HG03575 (cell line): ENCODE measurements around the gene ARNT2.

Experiments used
- ATAC-seq: cut with Tn5 transposase; IDR thresholded peaks from one replicate; pipeline ENCODE4 v1.9.1; 2021; ENCODE audit not compliant: unreplicated experiment, insufficient number of reproducible peaks, low FRiP score; ENCODE audit errors: extremely low read depth

Gene ARNT2

DNA sequence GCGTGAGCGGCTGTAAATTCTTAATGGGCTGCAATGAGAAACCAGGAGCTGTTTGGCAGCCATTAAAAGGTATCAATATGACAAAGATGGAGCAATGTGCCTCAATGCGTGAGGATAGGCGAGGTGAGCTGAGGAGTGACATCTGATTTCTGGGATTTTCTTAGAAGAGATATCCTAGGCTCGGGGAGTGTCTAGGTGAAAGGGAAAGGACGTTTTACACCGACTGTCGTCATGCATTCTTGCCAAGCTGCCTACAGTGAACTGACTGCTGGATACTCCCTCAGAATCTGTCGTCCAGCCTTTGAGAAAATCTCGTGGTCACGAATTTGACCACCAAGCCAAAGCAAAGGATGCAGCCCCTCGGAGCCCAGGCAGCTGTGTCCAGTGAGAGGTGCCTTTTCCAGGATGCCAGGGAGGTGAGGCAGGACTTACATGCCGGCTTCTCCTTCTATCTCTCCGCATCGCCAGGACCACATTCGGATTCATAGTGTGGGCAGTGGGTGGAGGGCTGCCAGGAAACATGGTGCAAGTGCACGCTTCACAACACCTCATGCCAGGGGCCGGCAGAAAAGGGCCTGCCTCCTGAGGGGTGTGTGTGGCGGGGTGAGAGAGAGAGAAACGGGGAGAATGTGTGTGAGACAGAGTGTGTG, 210.7 kb downstream of the ARNT2 start:
- no peak for ATAC-seq

DNA sequence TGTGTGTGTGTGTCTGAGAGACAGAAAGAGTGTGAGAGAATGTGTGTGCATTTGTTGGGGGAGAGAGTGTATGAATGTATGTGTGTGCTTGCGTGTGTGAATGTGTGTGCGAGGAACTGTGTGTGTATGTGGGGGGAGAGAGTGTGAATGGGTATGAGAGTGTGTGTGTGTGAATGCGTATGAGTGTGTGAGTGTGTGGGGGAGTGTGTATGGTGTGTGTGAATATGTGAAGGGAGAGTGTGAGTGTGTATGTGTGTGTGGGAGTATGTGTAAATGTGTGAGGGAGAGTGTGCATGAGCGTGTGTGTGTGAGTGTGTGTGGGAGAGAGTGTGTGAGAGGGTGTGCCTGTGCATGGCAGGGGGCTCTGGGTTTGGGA, 211.2 kb downstream of the ARNT2 start:
- no peak for ATAC-seq

DNA sequence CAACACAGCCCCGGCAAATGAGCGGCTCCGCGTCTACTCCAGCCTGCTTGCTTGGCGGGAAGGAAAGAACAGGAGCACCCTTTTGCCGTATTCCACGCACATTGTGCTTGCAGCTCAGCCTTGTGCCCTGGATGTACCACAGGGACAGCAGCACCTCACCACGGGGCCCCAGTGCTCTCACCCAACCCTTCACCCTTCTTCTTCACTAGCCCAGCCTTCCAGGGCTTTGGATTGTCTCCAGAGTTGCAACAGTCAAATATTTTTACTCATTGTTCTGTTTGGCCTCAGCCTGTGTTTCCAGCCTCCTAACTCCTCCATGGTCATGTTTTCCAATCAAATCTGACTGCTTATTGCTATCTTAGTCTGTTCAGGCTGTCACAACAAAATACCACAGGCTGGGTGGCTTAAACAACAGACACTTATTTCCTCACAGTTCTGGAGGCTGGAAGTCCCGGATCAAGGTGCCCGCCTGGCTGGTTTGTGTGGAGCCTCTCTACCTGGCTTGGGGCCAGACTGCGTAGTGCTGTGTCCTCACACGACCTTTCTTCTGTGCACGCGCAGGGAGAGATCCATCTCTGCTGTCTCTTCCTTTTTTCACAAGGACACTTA, 211.7 kb downstream of the ARNT2 start:
- no peak for ATAC-seq

DNA sequence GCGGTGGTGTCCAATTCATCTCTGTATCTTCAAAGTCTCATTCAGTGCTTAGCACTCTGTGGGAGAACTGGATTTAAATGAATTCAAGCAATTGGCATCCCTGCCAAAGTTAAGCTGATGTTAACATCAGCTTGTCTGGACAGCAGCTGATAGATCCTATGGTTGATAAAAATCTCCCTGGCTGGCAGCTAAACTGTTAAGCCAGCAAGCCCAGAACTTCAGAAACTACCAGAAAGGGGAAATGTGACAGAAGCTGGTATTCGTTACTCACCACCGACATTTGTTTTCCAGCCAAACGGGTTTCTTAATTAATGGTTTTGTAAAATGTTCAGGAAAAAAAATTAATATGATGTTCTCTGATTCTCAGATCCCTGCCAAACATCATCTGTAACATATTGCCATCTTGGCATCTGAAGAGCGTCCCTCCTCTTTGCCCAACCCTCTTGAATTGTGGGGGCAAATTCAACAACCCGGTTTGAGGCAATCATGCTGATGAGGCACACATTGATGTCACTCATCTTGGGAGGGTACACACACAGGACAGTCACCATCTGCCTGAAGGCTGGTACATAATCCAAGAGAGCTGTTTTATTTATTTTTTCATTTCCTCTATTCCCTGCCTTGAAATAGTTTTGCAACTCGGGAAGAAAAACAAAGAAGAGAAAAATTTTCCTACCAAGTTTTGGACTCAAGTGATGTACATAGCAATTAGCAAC, 214.7 kb downstream of the ARNT2 start:
- no peak for ATAC-seq

DNA sequence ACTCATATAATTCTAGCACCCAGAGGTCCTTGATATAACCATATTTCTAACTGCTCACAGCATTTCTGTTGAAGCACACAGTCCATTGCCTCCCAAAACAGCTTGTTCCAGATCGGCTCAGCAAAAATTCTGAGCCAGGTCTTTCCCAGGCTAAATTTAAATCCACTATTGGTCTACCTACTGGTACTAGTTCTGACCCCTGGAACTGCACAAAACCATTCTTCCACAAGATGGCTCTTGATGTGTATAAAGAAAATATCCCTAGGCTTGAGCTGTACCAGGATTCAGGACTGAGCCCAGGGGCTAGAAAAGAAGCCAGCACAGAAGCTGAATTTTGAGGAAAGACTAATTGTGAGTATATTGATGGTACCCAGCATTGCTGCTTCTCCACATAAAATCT, 215.5 kb downstream of the ARNT2 start:
- ATAC-seq: no peak

DNA sequence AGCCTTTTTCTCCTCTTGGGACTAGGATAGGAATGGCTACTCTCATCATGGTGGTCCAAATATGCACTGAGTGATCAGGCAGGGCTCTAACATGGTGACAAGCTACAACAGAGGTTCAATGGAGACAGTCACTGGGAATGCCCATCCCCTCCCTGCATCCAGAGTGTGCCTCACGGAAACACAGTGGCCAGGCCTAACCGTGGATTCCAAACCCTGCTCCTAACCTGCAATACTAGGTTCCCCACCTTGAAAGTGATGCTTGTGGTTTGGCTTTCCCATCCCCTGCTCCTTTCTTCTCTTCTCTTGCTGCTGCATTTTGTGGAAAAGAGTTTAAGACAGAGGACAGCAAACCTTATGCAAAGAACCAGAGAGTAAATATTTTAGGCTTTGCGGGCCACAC, 216.0 kb downstream of the ARNT2 start:
- no peak for ATAC-seq

DNA sequence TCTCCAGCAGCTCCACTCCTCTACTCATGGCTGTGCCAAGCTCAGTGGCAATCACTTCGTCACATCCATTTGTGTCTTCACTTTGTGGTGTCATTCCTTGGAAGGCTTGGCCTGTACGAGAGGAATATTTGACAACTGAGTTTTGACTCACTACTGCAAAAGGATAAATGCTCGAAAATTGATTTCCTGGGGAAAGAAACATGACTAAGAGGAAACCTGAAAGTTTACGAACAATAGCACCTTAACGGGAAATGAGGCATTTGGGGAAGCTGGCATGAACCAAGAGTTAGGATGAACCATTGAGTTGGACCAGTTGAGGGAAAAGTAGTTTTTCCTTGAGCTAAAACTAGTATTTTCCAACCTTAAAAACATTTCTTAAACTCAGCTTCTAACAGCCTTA, 216.7 kb downstream of the ARNT2 start:
- ATAC-seq: no peak

DNA sequence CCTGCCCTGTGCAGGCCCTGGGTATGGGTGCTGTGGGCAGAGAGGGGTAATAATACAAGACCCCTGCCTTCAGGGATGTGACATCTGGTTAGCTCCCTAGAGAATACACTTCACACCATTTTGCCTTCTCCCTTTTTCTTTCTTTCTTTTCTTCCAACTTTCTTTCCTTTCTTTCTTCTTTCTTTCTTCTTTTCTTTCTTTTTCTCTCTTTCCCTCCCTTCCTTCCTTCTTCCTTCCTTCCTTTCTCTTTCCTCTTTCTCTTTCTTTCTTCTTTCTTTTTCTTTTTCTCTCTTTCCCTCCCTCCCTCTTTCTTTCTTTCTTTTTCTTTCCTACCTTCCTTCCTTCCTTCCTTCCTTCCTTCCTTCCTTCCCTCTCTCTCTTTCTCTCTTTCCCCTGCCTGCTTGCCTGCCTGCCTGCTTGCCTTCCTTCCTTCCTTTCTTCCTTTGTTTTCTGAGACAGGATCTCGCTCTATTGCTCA, 222.5 kb downstream of the ARNT2 start:
- ATAC-seq: no peak

DNA sequence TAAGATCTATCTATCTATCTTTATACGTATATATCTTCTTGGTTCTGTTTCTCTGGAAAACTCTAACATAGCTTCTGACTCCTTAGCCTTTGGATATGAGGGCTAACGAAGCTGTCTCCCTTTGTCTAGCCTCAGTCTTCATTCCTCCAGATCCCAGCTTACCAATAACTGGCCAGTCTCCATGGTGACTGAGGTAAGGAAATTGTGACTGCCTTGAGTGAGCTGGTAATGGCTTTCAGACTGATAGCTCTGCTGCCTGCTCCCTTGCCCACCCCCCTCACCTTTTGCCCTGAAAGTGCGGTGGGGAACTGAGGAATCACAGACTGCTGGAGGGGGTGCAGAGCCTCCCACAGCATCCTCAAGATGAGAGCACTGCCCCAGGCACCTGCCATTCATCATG, 225.2 kb downstream of the ARNT2 start:
- ATAC-seq: no peak

DNA sequence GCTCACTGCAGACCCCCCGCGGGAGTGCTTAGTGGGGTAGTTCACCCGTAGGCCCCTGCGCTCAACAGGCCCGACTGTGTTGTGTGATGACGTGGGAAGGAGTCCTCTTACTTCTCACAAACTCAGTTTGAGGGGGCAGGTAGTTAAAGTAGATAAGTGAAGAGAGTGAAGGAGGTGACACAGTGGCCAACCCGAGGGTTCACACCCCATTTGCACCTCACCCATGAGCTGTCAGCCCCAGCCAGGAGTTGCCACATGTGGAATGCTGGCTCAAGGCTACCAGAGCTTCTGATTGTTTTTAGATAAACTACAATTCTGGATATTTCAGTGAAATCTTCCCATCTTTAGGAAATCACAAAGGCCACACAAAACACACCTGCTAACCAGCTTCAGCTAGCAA, 226.8 kb downstream of the ARNT2 start:
- ATAC-seq: no peak

DNA sequence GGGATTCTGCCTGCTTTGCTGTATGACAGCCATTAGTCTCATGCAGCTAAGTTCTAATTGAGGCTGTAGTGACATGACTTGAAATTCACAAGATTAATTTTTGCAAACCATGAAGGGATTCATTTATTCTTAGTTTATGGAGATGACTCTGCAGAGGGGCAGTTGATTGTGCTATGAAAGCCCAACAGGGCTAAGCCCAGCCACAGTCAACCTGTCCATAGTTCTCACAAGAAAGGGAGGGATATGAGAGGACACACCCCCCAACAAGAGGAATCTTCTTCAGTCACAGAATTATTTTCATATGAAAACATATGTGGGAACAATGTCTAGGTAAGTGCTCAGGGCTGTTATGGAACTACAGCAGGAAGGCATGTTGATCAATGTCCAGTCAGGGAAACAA, 229.0 kb downstream of the ARNT2 start:
- no peak for ATAC-seq

DNA sequence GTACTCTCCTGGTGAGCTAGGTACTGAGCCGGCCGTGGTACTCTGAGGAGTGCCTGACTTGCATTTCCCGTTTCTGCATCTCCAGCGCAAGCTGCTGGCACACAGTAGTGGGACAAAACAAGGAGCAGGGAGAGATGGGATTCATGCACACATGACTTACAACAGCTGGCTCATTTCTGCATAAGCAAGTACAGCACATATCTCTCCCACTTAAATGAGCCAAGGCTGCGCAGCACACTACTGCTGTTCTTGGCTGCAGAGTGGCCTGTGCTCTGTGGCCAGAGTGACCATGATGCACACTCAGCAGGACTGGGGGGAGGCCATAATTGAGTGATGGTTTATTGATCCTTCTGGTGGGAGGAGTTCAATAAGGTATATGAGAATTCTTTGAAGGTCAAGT, 231.8 kb downstream of the ARNT2 start:
- no peak for ATAC-seq

DNA sequence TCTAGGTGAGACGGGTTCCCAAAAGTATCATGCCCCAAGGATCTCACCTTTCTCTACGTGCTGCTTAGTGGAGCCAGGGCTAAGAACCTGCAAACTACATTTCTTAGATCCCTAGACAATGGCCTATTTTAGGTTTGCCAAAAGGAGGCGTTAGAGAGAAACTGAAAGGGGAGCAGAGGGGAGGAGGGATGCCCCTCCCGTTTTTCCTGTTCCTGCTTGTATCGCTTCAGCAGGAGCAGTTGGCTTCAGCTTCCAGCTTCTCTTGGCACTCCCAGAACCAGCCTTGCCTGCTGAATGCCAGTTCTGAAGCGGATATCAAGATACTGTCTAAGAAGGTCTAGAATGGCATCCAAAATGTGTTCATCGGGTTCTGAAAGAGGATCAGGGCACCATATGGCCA, 232.5 kb downstream of the ARNT2 start:
- ATAC-seq: no peak

DNA sequence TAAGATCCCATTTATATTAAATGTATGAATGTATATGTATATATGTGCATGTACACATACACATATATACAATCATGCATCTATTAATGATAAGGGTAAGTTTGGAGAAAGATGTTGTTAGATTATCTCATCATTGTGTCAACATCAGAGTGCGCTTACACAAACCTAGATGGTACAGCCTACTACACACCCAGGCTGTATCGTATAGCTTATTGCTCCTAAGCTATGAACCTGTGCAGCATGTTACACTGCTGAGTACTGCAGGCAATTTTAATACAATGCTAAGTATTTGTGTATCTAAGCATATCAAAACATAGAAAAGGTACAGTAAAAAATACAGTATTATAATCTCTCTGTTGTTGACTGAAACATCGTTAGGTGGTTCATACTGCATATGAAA, 233.6 kb downstream of the ARNT2 start:
- ATAC-seq: no peak

DNA sequence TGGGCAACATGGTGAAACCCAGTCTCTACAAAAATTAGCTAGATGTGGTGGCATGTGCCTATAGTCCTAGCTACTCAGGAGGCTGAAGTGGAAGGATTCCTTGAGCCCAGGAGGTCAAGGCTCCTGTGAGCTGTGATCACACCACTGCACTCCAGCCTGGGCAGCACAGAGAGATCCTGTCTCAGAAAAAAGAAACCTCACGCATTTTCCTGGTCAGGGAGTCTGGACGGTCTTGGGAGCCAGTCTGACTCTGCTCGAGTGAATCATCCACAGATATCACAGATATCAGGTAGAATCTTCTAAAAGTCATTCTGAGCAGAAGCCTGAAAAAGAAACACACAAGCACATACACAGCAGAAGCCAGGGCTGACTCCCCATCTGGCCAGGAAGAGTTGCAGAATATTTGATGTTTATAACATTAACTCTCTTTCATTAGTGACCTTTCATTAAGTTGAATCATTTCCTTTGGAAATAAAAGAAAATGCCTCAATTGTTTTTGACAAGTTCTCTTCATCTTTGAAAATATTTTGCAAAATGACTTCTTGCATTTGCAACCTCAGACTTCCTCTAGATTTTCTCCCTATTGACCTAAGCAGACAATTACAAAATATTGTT, 234.5 kb downstream of the ARNT2 start:
- ATAC-seq: no peak

DNA sequence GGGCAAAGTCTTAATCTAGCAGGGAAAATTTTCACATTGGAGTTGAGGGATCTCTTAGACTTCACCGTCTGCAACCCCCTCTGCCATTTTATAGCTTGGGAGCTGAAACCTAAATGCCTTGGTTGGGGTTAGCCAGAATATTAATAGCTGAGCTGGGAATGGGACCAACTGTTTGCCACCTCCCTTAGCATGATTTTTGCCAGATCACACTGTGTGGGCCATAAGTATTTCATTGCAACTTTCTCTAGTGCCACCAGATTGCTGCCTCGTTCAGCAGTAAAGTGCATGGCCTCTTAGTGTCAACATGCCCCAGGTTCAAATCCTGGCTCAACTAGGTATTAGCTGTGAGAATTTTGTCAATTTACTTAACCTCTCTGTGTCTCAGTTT, 235.0 kb downstream of the ARNT2 start:
- no peak for ATAC-seq

DNA sequence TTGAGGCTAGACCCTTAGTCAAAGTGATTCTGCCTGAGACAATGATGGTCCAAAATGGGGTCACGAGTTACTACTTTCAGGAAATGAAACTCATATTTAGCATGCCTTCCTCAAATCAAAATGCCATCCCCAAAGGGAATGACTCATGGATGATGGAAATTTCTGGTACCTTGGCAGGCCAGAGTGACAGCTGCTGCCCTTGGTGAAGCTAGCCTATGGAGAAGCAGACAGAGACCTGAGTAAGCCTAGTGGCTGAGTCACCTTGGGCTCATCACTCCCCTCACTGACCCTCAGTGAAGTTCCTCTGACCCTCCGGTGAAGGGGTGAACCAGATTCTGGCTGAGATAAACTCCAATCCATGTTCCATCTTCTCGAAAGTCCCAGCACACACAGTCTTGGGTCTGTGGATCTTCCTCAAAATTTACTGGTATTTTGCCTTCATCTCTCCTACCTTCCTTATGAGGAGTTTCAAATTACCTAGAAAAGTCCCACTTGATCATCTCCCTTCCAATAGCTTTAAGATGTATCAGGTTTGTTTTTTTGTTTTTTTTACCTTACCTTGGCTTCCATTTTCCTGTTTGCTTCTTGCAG, 236.4 kb downstream of the ARNT2 start:
- no peak for ATAC-seq

DNA sequence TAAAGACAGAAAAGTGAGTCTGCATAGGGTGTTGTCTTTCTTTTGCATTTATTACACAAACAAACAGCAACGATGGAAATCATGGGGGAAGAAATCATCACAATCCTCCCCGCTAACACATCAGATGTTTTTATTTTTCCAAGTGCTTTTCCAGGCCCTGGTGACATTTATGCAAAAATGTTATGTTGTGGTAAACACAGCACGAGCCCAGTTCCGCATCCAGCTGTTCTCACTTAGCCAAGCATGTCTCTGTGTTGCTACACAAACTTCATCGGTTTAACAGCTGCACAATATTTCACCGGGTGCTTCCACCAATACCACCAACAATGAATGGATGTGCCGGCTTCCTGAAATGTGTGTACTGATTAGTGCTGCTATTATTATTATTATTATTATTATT, 237.2 kb downstream of the ARNT2 start:
- ATAC-seq: no peak

DNA sequence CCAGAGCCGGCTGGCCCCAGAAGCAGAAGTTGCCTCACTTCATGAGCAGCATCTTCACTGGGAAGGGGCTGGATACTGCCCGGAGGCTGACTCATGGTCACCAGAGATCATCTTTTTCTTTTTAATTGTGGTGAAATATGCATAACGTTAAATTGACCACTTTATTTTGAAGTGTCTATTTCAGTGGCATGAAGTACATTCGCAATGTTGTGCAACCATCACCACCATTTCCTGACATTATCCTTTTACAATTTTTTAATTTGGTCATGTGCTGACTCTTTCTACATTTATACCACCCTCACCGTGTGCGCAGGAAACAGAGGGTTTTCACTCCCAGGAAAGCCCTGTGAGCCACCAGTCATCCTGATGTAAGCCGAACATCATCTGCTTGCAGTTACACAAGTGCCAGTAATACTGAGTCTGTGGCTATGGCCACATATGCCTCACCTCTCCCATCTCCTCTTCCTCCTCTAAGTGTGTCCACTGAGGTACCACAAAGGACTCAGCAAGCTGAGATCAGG, 239.3 kb downstream of the ARNT2 start:
- ATAC-seq: no peak
